HG03521 (cell line): ENCODE data around the gene SETD3.

Experiments used
- ATAC-seq: cut with Tn5 transposase; IDR thresholded peaks from one replicate; pipeline ENCODE4 v1.9.1; 2021; ENCODE audit warnings: mild to moderate bottlenecking, moderate library complexity; ENCODE audit not compliant: unreplicated experiment

Gene SETD3

GRCh38 chr14:99479906-99480869, at the start of gene SETD3:
Gene SETD3 (minus strand): TSS chr14:99480859. CDS start chr14:99465805, 15,054 bp downstream.
- peak; percentile 3 for ATAC-seq

GRCh38 chr14:99529899-99530298, 49.2 kb upstream of the SETD3 start:
- no peak for ATAC-seq

GRCh38 chr14:99527427-99528076, 46.9 kb upstream of the SETD3 start:
- ATAC-seq, result no peak

- no peak for ATAC-seq
Observed at GRCh38 chr14:99527026-99527425, 46.4 kb upstream of the SETD3 start.

GRCh38 chr14:99525699-99526080, 45.0 kb upstream of the SETD3 start:
- ATAC-seq, result no peak

- no peak for ATAC-seq
Observed at GRCh38 chr14:99524804-99525698, 44.4 kb upstream of the SETD3 start.

- ATAC-seq, result no peak
Observed at GRCh38 chr14:99524091-99524661, 43.5 kb upstream of the SETD3 start.

- no peak for ATAC-seq
Observed at GRCh38 chr14:99523704-99524055, 43.0 kb upstream of the SETD3 start.

GRCh38 chr14:99522934-99523703, 42.5 kb upstream of the SETD3 start:
- no peak for ATAC-seq

GRCh38 chr14:99522457-99522891, 41.8 kb upstream of the SETD3 start:
- ATAC-seq, result no peak

GRCh38 chr14:99522025-99522401, 41.4 kb upstream of the SETD3 start:
- no peak for ATAC-seq

- no peak for ATAC-seq
Observed at GRCh38 chr14:99521176-99522024, 40.7 kb upstream of the SETD3 start.

GRCh38 chr14:99520571-99521081, 40.0 kb upstream of the SETD3 start:
- no peak for ATAC-seq

GRCh38 chr14:99519931-99520421, 39.3 kb upstream of the SETD3 start:
- ATAC-seq, result no peak

- no peak for ATAC-seq
Observed at GRCh38 chr14:99519347-99519881, 38.8 kb upstream of the SETD3 start.

- ATAC-seq, result no peak
Observed at GRCh38 chr14:99518441-99519346, 38.0 kb upstream of the SETD3 start.

- ATAC-seq, result no peak
Observed at GRCh38 chr14:99517643-99518381, 37.2 kb upstream of the SETD3 start.
